GM19099 (cell line): ENCODE results near the gene GADL1.

Source experiments
- POLR2A ChIP-seq: IDR thresholded peaks from 3 replicates; pipeline ENCODE4 v1.6.1; 2011; ENCODE audit warnings: low read depth; ENCODE audit not compliant: insufficient read length; ENCODE audit errors: extremely low read depth

GADL1 gene

DNA sequence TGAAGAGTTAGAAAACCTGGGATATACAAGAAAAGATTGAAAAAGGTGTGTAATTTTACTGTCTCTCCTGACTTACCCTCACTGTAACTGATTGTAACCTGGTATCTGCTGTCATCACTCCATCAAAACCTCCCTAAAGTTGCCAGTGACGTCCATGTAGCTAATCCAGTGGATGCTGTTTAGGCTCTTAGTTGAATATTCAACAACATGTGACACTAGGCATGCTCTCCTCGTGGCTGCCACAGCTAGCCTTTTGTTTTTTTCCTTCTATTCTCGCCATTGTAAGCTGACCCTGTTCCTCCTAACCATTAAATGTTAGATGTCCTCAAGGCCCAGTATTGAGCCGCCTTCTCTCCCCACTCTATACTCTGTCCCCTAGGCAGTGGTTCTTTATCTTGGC, 41.6 kb downstream of the GADL1 start:
- no peak for TF ChIP-seq POLR2A

DNA sequence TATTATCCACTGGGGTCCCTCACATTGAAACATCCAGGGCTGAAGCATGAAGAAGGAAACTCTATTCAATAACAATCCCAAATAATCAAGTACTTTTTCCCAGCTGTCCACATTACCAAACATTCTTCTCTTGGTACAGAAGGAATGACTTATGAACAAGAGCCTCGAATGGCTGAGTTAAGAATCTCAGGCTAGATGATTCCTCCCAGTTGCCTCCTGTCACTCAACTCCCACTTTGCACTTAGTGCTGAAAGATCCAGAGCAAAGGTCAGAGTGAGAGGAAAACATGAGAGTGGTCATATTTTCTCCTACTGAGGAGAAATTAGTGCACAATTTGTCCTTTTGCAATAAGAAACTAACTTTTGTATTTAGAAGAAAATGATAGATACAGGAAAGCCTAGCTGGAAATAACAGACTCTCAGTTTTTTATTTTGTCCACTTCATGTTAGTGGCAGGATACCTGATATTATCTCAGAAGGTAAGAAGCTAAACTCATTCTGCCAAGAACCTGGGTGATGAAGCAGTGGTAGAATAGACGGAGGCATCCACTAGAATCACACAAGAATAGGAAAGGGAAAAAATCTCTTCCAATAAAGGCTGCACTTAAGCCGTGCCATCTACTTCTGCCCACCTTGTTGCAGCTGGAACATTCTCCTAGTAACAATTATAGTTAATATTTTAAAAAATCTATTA, 46.2 kb downstream of the GADL1 start:
- no peak for TF ChIP-seq POLR2A

- no peak for TF ChIP-seq POLR2A
Measured at GRCh38 chr3:30847592-30847991, 46.9 kb downstream of the GADL1 start.

- no peak for TF ChIP-seq POLR2A
Measured at GRCh38 chr3:30845606-30846005, 48.9 kb downstream of the GADL1 start.

DNA sequence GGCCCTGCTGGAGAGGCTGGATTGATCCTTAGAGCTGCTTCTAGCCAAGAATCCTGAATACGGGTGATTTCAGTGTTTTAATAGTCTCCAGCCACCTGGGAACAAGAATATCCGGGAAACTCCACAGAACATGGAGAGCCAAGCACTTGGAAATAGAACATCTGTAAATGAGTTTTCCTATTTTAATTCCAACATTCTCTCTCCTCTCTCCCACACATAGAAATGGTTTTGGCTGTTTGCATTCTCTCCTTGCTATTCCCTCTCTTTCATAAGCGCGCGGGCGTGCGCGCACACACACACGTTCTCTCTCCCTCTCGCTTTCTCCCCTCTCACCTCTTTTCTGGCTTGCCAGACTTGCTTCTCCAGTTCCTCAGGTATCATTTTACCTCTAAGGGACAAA, 50.6 kb downstream of the GADL1 start:
- TF ChIP-seq POLR2A = no peak

- TF ChIP-seq POLR2A = no peak
Measured at GRCh38 chr3:30836141-30836540, 58.3 kb downstream of the GADL1 start.

DNA sequence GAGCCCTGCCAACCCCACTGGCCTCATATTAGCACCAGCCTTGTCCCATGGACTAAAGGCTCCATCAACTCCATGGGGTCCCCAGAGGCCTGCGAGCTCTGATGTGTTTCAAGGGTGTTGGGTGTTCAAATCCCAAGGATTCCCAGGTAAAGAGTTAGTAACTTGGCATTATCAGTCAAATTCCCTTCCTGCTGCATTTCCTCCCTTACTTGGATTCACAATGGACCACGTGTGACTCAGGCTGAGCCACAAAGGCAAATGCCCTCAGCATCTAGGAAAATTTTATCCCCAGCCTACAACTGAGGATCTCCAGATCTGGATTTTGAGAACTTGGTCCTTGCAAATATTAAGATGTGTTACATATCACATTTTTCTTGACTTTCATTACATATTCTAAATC, 58.8 kb downstream of the GADL1 start:
- no peak for TF ChIP-seq POLR2A

DNA sequence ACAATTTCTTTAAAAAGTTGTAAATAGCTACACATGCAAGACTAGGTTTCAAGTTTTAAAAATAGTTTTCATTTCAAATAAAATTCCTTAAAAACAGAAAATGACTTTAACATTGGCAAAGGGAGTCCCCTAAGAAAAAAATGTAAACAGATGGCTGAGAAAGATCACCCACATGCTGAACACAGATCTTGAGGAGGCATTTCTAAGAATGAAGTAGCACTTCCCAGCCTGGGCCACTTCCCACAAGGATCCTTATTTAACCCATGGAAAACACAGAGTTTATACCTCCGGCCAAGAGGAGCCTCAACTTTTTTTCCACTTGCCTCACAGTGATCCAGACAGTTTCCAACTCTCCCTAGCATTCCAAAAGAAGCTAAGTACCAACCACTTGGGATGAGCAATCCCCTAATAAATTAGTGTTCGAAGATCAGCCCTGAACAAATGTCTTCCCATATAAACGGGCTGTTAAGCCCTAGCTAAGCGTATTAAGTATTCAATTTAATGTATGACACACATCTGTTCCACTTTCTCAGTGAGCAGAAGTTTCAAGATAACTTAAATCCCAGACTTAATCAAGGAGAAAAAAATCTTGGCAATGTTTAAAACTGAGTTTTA, 61.4 kb downstream of the GADL1 start:
- TF ChIP-seq POLR2A = no peak

GRCh38 chr3:30827080-30827479, 67.4 kb downstream of the GADL1 start:
- no peak for TF ChIP-seq POLR2A

DNA sequence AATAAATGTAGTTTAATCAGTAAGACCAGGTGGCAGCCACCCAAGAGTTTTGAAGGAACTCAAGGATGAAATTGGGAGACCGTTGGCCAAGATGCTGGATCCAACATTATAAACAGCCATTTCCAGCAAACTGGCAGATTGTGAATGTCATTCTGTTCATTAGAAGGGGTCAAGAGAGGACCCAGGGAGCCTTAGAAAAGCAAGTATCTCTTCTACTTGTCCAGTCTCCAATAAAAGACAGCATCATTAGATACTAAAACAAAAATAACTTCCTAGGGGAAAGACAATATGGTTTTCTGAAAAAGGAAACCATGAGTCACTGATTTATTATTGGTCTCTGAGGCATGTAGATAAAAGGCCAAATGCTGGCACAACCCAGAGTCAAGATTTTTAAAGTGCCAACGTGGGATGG, 67.9 kb downstream of the GADL1 start:
- TF ChIP-seq POLR2A = no peak

DNA sequence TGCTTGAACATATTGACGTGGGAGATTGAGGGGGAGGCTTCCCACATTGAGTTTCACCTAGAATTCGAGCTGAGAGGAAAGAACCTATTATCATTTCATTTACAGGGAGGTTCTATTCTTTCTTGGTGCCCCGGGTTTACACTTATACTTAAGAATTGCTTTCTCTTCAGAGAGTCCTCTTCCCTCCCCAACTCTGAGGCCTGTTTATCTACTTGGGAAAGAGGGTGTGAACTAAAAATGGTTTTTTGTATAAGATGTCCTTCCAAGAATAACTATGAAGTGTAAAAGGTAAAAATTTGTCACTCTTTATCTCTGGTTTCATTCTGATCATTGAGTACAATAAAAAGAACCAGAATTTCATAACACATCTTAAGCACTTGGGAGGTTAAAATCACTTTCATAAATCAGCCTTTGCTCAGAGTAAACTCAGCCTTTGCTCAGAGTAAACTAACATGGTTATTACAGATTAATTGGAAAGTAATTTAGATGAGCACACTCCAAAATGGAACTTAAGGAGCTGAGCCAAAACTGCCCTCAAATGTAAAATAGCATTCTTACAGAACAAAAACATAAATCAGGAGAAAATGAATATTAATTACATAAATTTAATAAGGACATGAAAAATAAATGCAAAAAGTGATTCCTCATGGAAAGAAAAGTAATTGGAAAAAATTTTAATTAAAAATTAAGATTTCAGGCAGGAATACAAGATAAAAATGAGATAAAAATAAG, 75.2 kb downstream of the GADL1 start:
- no peak for TF ChIP-seq POLR2A

- no peak for TF ChIP-seq POLR2A
Measured at GRCh38 chr3:30813734-30814133, 80.7 kb downstream of the GADL1 start.

DNA sequence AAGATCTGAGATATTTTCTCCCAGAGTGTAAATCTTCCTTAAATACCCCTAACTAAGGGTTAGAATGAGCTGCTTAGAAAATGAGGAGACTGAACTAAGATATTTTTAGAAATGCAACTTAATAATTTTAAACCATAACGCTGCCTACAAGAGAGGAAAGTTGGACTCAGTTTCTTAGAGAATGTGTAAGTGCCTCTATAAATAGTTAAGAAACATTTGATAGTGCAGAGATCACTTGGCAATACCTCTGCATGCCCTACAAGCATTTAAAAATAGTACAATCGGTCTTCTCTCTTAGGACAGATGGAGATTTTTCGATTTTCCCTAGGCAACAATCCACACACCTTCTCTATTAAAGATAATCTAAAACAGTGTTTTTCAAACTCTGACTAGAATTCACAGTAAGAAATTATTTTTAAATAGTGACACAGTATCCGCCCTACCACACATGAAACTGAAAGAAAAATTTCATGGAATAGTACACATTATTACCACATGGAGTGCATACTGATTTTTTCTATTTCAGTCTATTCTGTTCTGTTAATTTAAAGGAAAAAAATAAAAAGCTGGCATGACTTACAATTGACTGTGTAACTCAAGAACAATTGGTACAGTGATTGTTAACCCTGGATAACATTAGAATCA, 83.2 kb downstream of the GADL1 start:
- TF ChIP-seq POLR2A = no peak

DNA sequence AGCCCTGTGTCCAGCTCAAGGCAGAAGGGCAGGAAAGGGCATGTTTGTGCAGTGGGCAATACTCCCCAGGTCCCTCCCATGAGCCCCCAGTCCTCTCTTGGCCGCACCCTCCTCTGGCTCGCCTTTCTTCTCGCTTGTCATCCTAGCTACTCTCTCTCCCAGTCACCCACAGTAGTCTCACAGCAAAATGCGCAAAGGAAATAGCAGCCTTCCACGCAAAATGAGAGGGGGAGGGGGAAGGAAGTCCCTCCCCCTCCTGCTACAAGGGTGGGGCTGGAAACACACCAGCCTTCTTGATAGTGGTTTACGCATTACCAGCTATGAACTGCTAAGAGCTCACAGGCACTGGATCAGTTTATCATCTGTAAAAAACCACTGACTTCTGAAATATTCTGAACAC, 83.8 kb downstream of the GADL1 start:
- no peak for TF ChIP-seq POLR2A

DNA sequence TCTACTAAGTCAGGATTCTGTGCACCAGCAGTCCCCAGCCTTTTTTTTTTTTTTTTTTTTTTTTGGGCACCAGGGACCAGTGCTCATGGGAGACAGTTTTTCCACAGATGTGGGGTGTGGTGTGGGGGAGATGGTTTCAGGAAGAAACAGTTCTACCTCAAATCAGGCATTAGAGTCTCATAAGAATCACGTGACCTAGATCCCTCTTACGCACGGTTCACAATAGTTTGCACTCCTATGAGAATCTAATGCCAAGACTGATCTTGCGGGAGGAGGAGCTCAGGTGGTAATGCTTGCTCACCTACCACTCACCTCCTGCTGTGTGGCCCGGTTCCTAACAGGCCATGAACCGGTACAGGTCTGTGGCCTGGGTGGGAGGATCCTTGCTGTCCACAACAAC, 88.8 kb downstream of the GADL1 start:
- no peak for TF ChIP-seq POLR2A

DNA sequence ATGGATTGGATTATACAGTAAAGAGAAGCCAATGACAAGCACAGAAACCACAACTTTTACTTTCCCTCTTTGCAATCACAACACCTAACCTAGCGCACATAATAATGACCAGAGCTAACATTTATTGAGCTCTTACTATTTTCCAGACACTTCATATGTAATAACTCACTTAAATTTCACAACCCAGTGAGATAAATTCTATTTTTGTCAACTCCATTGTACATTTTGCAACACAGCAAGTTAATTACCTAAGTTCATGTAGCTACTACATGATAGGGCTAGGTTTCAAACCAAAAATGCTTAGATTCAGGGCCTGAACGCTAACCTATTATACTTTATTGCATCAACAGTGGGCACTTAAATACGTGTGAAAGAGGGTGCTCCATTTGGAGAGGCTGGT, 89.5 kb downstream of the GADL1 start:
- no peak for TF ChIP-seq POLR2A
